Measurements from ENCODE around the gene UBA6.

Gene UBA6

DNA sequence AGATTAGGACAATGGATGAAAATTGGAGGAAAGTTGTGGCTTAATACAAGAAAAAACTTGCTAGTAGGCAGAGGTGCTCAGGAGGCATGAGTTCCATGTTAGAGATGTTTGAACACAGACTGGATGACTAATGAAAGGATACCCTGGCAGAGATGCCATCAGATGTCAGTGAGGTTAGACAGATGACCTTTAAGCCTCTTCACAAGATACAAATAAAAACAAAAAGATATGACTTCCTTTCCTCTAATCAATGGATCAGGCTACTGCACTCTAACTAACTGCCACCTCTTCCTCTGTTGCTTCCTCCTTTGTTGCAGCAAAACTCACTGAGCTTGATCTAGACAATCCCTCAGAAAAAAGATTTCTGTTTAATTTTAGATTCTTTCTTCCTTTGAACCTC, 127.8 kb downstream of the UBA6 start:
- TF ChIP-seq, protein P1, sequence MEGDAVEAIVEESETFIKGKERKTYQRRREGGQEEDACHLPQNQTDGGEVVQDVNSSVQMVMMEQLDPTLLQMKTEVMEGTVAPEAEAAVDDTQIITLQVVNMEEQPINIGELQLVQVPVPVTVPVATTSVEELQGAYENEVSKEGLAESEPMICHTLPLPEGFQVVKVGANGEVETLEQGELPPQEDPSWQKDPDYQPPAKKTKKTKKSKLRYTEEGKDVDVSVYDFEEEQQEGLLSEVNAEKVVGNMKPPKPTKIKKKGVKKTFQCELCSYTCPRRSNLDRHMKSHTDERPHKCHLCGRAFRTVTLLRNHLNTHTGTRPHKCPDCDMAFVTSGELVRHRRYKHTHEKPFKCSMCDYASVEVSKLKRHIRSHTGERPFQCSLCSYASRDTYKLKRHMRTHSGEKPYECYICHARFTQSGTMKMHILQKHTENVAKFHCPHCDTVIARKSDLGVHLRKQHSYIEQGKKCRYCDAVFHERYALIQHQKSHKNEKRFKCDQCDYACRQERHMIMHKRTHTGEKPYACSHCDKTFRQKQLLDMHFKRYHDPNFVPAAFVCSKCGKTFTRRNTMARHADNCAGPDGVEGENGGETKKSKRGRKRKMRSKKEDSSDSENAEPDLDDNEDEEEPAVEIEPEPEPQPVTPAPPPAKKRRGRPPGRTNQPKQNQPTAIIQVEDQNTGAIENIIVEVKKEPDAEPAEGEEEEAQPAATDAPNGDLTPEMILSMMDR (conservative IDR thresholded peaks at IDR 0.05; ENCODE audit: low read depth, low read length): no peak
- no peak for DNase-seq (ENCODE audit: low read depth)
- no peak overlapping the region for H3K4me3 ChIP-seq (ENCODE audit: low read depth, low read length)

DNA sequence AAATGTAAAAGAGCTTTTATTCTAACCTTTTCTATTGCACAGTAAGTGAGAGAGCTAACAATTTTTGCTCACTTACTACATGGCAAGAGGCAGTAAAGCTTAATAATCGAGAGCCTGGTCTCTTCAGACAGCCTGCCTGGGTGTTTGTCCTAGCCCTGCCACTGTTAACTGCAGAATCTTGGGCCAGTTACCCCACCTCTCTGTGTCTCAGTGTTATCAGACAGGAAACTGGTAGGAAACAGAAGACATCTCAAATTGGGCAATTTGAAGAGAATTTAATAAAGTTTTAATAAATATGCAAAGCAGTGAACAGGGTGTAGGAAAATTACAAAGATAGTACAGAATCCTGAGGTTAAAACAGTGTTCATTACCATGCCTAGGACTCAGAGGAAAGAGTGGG, 129.0 kb downstream of the UBA6 start:
- no peak for DNase-seq (ENCODE audit: low read depth)
- H3K4me3 ChIP-seq (ENCODE audit: low read depth, low read length): no peak overlapping the region
- TF ChIP-seq, protein P1 (conservative IDR thresholded peaks at IDR 0.05; ENCODE audit: low read depth, low read length): no peak

DNA sequence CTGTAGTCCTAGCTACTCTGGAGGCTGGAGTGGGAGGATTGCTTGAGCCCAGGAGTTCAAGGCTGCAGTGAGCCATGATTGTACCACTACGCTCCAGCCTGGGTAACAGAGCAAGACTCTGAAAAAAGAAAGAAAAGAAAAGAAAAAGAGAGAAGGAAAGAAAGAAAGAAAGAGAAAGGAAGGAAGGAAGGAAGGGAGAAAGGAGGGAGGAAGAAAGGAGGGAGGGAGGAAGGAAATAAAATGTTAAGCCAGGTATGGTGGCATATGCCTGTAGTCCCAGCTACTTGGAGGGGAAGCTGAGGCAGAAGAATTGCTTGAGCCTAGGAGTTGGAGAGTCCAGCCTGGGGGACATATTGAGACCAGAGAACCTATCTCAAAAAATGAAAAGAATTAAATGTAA, 130.4 kb downstream of the UBA6 start:
- no peak for DNase-seq (ENCODE audit: low read depth)
- H3K4me3 ChIP-seq (ENCODE audit: low read depth, low read length): no peak overlapping the region
- TF ChIP-seq, protein P1 (conservative IDR thresholded peaks at IDR 0.05; ENCODE audit: low read depth, low read length): no peak

DNA sequence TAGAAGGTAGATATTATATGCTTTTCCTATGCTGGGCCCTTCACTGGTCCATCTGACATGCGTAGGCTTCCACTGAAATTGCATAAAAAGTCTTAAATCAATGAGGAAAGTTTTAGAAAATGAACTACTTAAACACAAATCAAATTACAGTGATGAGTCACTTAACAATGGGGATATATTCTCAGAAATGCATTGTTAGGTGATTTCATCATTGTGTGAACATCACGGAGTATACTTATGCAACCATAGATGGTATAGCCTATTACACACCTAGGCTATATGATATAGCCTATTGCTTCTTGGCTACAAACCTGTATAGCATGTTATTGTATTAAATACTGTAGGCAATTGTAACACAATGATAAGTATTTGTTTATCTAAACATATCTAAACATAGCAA, 132.1 kb downstream of the UBA6 start:
- DNase-seq (ENCODE audit: low read depth): peak; percentile 22
- TF ChIP-seq, protein P1 (conservative IDR thresholded peaks at IDR 0.05; ENCODE audit: low read depth, low read length): no peak
- no peak overlapping the region for H3K4me3 ChIP-seq (ENCODE audit: low read depth, low read length)

DNA sequence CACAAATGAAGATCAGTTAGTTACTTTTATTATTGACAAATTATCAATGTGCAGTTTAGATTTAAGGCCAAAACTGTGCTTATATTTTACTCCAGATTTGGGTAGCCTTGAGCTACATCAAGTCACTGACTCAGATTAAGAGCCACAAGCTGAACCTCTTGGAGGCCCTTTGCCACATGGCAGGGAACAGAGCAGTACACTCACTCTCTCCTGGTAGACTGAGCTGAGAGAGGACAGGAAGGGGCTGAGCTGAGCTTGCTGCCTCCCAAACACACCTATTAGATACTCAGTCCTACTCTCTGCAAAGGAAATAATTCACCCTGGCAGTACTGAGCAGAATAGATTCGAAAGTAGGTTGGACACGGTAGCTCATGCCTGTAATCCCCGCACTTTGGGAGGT, 134.6 kb downstream of the UBA6 start:
- no peak overlapping the region for H3K4me3 ChIP-seq (ENCODE audit: low read depth, low read length)
- DNase-seq (ENCODE audit: low read depth): no peak
- TF ChIP-seq, protein P1 (conservative IDR thresholded peaks at IDR 0.05; ENCODE audit: low read depth, low read length): no peak

DNA sequence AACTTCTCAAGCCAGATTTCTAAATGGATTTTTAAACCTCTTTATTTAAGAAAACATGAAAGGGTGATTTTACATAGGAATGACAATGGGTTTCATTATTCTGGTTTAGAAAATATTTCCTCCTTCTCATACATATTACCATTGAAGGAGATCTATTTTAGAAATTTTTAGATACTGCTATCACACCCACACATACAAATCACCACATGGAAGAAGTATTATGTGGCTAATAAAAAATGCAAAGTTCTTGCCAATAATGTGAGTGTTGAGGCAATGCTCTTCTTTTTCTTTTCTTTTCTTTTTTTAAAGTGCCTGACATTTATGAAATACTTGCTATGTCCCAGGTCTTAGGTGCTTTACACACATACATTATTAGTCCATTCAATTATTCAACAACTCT, 135.7 kb downstream of the UBA6 start:
- no peak overlapping the region for H3K4me3 ChIP-seq (ENCODE audit: low read depth, low read length)
- peak; percentile 49 for DNase-seq (ENCODE audit: low read depth)
- TF ChIP-seq, protein P1 (conservative IDR thresholded peaks at IDR 0.05; ENCODE audit: low read depth, low read length): no peak
